ENCODE results near the gene RSPH9. TPM values are rescaled to one million over a fixed set of nuclear protein-coding genes. Genes with fewer than 3 reads are reported as not detected.
A peak's percentile ranks its signal among the peaks of the same experiment; 100 is the strongest.

The RSPH9 gene
- total and polyA plus RNA-seq, 11 donors: 0.09 to 0.50 (median 0.16) TPM; not detected in 3

- 63 to 78% (median 67%) methylated on average over 5 of the region's 5 CpGs for WGBS, 4 donors
- H3K27me3 ChIP-seq: no peaks in the 10 kb centered on the region
- TF ChIP-seq POLR2A (IDR thresholded peaks at IDR 0.05) (no peak), CTCF (IDR thresholded peaks at IDR 0.05) (no peak)
- no peak overlapping the region for H3K4me3 ChIP-seq
- intact Hi-C loops (cut with DNase I): no loop called here
- peak overlapping the region in 10 of 12 donors; percentile 17 to 65 (median 60) for H3K27ac ChIP-seq
- ATAC-seq: peak; percentile 30 to 85 (median 61)
- H3K9me3 ChIP-seq: no peaks in the 10 kb centered on the region
- no peaks in the 10 kb centered on the region for H3K36me3 ChIP-seq
- peak in 1 of 5 donors; percentile 34 for DNase-seq
- peaks cover 0 to 47% (median 27%) of the 10 kb centered on the region in 12 donors for H3K4me1 ChIP-seq
These were observed 64.2 kb downstream of the RSPH9 start for GRCh38 chr6:43708860-43709653.

DNA sequence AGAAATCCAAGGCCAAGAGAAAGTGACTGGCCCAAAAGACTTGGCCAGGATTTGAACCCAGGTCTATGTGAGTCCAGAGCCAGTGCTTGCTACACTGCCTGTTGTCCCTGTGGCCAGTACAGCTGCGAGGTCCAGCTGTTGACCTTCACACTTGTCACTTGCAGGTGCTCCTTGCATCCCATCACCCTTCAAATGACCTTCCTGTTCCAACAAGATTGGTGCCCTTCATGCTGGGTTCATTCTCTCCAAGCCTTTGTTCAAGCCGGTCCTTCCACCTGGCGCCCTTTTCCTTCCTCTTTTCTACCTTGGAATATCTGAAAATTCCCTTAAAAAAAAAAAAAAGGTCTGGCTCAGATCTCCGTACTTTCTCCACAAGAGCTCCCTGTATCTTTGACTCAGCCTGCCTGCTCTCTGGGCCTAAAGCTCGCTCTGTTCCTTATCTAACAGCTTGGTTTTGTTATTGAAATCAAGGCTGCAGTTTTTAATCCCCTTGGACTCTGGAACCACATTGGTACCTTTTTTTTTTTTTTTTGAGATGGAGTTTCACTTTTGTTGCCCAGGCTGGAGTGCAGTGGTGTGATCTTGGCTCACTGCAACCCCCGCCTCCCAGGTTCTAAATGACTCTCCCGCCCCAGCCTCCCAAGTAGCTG, 64.9 kb downstream of the RSPH9 start:
- DNase-seq (no peak), ATAC-seq (no peak)
- Histone ChIP-seq H3K27me3 (no peaks in the 10 kb centered on the region), H3K36me3 (no peaks in the 10 kb centered on the region), H3K27ac (peak overlapping the region in 10 of 12 donors; percentile 17 to 65 (median 60)), H3K4me3 (no peak overlapping the region), H3K9me3 (no peaks in the 10 kb centered on the region), H3K4me1 (peaks cover 0 to 43% (median 27%) of the 10 kb centered on the region in 12 donors)
- intact Hi-C loops (cut with DNase I): no loop called here
- 76 to 81% (median 79%) methylated on average over 7 of the region's 7 CpGs for WGBS, 4 donors
- TF ChIP-seq CTCF (IDR thresholded peaks at IDR 0.05): no peak
- no peak for TF ChIP-seq POLR2A (IDR thresholded peaks at IDR 0.05)

DNA sequence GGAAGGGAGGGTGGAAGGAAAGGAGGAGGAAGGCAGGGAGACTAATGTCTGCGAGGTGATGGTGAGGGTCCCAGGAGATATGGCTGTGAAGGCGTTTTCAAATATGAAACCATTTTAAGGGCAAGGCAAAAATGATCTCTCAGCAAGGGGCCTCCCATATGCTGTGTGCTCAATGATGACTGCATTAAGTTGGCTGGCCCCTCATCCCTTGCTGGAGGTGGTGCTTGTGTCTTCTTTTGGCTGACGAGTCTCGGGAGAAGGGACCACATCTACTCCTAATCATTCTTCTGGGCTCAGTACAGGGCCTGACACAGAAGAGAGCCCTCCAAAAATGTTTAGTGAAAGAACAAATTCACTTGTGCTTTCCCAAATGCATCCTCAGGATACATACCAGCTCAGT, 65.7 kb downstream of the RSPH9 start:
- Histone ChIP-seq H3K27me3 (no peaks in the 10 kb centered on the region), H3K4me1 (peaks cover 0 to 49% (median 29%) of the 10 kb centered on the region in 12 donors), H3K27ac (peak overlapping the region in 3 of 12 donors; percentile 17 to 60 (median 54)), H3K9me3 (no peaks in the 10 kb centered on the region), H3K4me3 (no peak overlapping the region), H3K36me3 (no peaks in the 10 kb centered on the region)
- ATAC-seq (no peak), DNase-seq (no peak)
- no peak for TF ChIP-seq CTCF (IDR thresholded peaks at IDR 0.05)
- TF ChIP-seq POLR2A (IDR thresholded peaks at IDR 0.05): no peak
- 76 to 85% (median 81%) methylated on average over 4 of the region's 4 CpGs for WGBS, 4 donors
- intact Hi-C loops (cut with DNase I): no loop called here

DNA sequence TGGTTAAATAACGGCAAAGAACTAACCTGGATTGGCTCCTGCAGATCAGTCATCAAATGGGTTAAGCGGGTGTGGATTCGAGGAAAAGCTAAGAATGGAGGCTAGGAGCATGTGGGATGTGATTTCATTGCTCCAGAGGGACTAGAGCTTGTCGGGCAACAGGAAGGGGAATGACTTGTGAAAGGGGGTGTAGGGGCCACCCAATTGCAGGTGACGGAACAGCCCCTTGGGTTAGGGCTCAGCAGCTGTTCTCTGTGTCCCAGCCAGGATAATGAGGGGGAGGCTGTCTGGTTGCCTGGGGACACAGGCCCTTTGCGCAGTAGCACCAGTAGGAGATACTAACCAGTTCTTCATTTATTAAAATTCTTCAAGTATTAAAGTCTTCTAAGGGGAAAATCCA, 67.7 kb downstream of the RSPH9 start:
- DNase-seq: peak in 3 of 5 donors; percentile 40 to 52 (median 41)
- Histone ChIP-seq H3K9me3 (no peaks in the 10 kb centered on the region), H3K4me3 (no peak overlapping the region), H3K27me3 (no peaks in the 10 kb centered on the region), H3K4me1 (peaks cover 0 to 50% (median 23%) of the 10 kb centered on the region in 12 donors), H3K36me3 (no peaks in the 10 kb centered on the region), H3K27ac (peak overlapping the region in 7 of 12 donors; percentile 7 to 48 (median 15))
- intact Hi-C loops (cut with DNase I): no loop called here
- TF ChIP-seq CTCF (IDR thresholded peaks at IDR 0.05): no peak
- no peak for TF ChIP-seq POLR2A (IDR thresholded peaks at IDR 0.05)
- 55 to 62% (median 60%) methylated on average over 6 of the region's 6 CpGs for whole genome bisulfite sequencing, 4 donors
- peak in 3 of 4 donors; percentile 19 to 66 (median 19) for ATAC-seq

All from heart left ventricle (tissue), 16 donors.